GM12875 (cell line): ENCODE measurements around the gene MPC1.

Experiments used
- H3K4me3 ChIP-seq: one replicate; pipeline ENCODE4 v1.5.1; 2011; ENCODE audit warnings: low read depth, low read length, control low read depth
- CTCF ChIP-seq: IDR thresholded peaks from 2 replicates; pipeline ENCODE4 v1.5.1; 2011; ENCODE audit warnings: low read depth, mild to moderate bottlenecking, control low read depth, inconsistent platforms, low read length, moderate library complexity, borderline replicate concordance; ENCODE audit not compliant: insufficient read depth

The MPC1 gene

GRCh38 chr6:166419717-166420116, 37.0 kb upstream of the MPC1 start:
- no peak for TF ChIP-seq CTCF
- H3K4me3 ChIP-seq, result no peak overlapping the region

GRCh38 chr6:166419286-166419685, 36.5 kb upstream of the MPC1 start:
- H3K4me3 ChIP-seq, result no peak overlapping the region
- TF ChIP-seq CTCF, result no peak

GRCh38 chr6:166418691-166419143, 36.0 kb upstream of the MPC1 start:
- H3K4me3 ChIP-seq, result no peak overlapping the region
- no peak for TF ChIP-seq CTCF

- TF ChIP-seq CTCF, result no peak
- no peak overlapping the region for H3K4me3 ChIP-seq
Observed at GRCh38 chr6:166417285-166417691, 34.5 kb upstream of the MPC1 start.

GRCh38 chr6:166415833-166416347, 33.1 kb upstream of the MPC1 start:
- H3K4me3 ChIP-seq, result no peak overlapping the region
- TF ChIP-seq CTCF, result no peak

GRCh38 chr6:166415306-166415705, 32.6 kb upstream of the MPC1 start:
- H3K4me3 ChIP-seq, result no peak overlapping the region
- TF ChIP-seq CTCF, result no peak

- no peak for TF ChIP-seq CTCF
- no peak overlapping the region for H3K4me3 ChIP-seq
Observed at GRCh38 chr6:166413491-166413951, 30.8 kb upstream of the MPC1 start.
